Anterior cingulate cortex (tissue), 58 donors: ENCODE results near the gene CRIP2.
A peak's percentile ranks its signal among the peaks of the same experiment; 100 is the strongest.

Experiments used
- DNase-seq, 58 donors: peaks; one replicate each; lab custom pipeline; 2025; lab: John Stamatoyannopoulos, UW

CRIP2 gene

GRCh38 chr14:105486163-105486973 is 11.7 kb downstream of the CRIP2 start, which contains the start of gene CRIP1:
TSS of gene CRIP1 (plus strand) at chr14:105486886. CDS start at chr14:105487260, 374 bp downstream.
- DNase-seq: no peak

GRCh38 chr14:105486974-105487448 is 12.4 kb downstream of the CRIP2 start:
- no peak for DNase-seq

GRCh38 chr14:105487449-105487985 is 12.9 kb downstream of the CRIP2 start:
- no peak for DNase-seq

- DNase-seq: no peak
These were observed 13.6 kb downstream of the CRIP2 start for GRCh38 chr14:105487986-105488777.

GRCh38 chr14:105488781-105489541 is 14.3 kb downstream of the CRIP2 start:
- DNase-seq: no peak

GRCh38 chr14:105489542-105490266 is 15.1 kb downstream of the CRIP2 start:
- peak in 56 of 58 donors; percentile 15 to 93 (median 71) for DNase-seq

GRCh38 chr14:105490267-105490571 is 15.6 kb downstream of the CRIP2 start:
- DNase-seq: no peak

- DNase-seq: peak; percentile 97 to 100 (median 100)
These were observed 16.1 kb downstream of the CRIP2 start, which contains the start of gene TEDC1 for GRCh38 chr14:105490572-105491365. TSS of gene TEDC1 (plus strand) at chr14:105491246. CDS start at chr14:105491376, 130 bp downstream.

- DNase-seq: peak in 18 of 58 donors; percentile 35 to 72 (median 55)
These were observed 16.8 kb downstream of the CRIP2 start for GRCh38 chr14:105491366-105491973.

- DNase-seq: no peak
These were observed 17.7 kb downstream of the CRIP2 start for GRCh38 chr14:105492031-105492970.

- DNase-seq: no peak
These were observed 18.6 kb downstream of the CRIP2 start for GRCh38 chr14:105492971-105493871.

GRCh38 chr14:105493921-105494605 is 19.4 kb downstream of the CRIP2 start:
- DNase-seq: no peak

GRCh38 chr14:105494606-105494929 is 19.9 kb downstream of the CRIP2 start:
- no peak for DNase-seq

GRCh38 chr14:105495101-105495989 is 20.7 kb downstream of the CRIP2 start:
- DNase-seq: no peak
